ENCODE data around the gene GAS2L3. TPM values are rescaled to one million over a fixed set of nuclear protein-coding genes. Genes with fewer than 3 reads are reported as not detected.
"Not testable (repeated sequence)": the region's sequence is repeated elsewhere in the genome, so short reads cannot be mapped to it uniquely, and the experiment has no call there.

The GAS2L3 gene
- polyA plus RNA-seq, 3 donors: 0.53 to 1.6 (median 1.1) TPM

- no peak overlapping the region for H3K27ac Mint-ChIP-seq
- intact Hi-C loops (cut with micrococcal nuclease): no loop called here
Observed at GRCh38 chr12:100593490-100593889, 20.0 kb downstream of the GAS2L3 start.

GRCh38 chr12:100601626-100602025 is 28.1 kb downstream of the GAS2L3 start:
- no peak overlapping the region for H3K9ac ChIP-seq (ENCODE audit: insufficient read depth, low read length, poor library complexity, severe bottlenecking)
- no peak for TF ChIP-seq CTCF (IDR thresholded peaks at IDR 0.05)
- no peak overlapping the region for H3K27ac Mint-ChIP-seq
- intact Hi-C loops (cut with micrococcal nuclease): no loop called here
- no peak overlapping the region for H3K4me2 ChIP-seq (replicated peaks; ENCODE audit: extremely low read depth, low read length, poor library complexity, severe bottlenecking)
- peaks cover 12% of the 10 kb centered on the region for H3K4me1 Mint-ChIP-seq
- H3K4me3 Mint-ChIP-seq: no peak overlapping the region
- WGBS (ENCODE audit: insufficient coverage): no CpG with 5 or more reads among the region's 1 CpG
- no peak for DNase-seq
- H3K27ac ChIP-seq (ENCODE audit: low read depth in 1 of 2, low read length in 2 of 2): no peak overlapping the region
- H2AFZ ChIP-seq (ENCODE audit: insufficient read depth, low read depth, low read length, poor library complexity, severe bottlenecking): no peak overlapping the region
- no peaks in the 10 kb centered on the region for H4K20me1 ChIP-seq (ENCODE audit: insufficient read depth, low read length)
- no peaks in the 10 kb centered on the region for H3K27me3 Mint-ChIP-seq (ENCODE audit: low read depth in 3 of 3)
- H3K79me2 ChIP-seq (ENCODE audit: insufficient read depth, low read length): no peaks in the 10 kb centered on the region
- H3K27me3 ChIP-seq (ENCODE audit: control insufficient read depth in 2 of 2, insufficient read depth in 2 of 2, low read length in 2 of 2): no peaks in the 10 kb centered on the region
- H3K9me3 Mint-ChIP-seq: peaks cover 0 to 5% (median 0%) of the 10 kb centered on the region in 7 donors
- H3K36me3 ChIP-seq (replicated peaks in 1 of 2; ENCODE audit: control insufficient read depth in 1 of 2, insufficient read depth in 2 of 2, low read length in 2 of 2): peaks cover 0 to 9% of the 10 kb centered on the region in 2 donors
- H3K4me3 ChIP-seq (replicated peaks in 1 of 3; ENCODE audit: low read depth in 2 of 3, low read length in 3 of 3): no peak overlapping the region
- H3K36me3 Mint-ChIP-seq: peaks cover 11 to 44% of the 10 kb centered on the region in 2 donors
- peaks cover 6 to 10% of the 10 kb centered on the region in 2 donors for H3K4me1 ChIP-seq (ENCODE audit: control insufficient read depth in 1 of 2, insufficient read depth in 2 of 2, low read length in 2 of 2)
- H3K9me3 ChIP-seq (replicated peaks in 1 of 2; ENCODE audit: control insufficient read depth in 1 of 2, insufficient read depth in 1 of 2, low read length in 2 of 2): no peaks in the 10 kb centered on the region

More at GRCh38 chr12:100593490-100593889, 20.0 kb downstream of the GAS2L3 start:
- Histone ChIP-seq H3K36me3 (replicated peaks in 1 of 2; ENCODE audit: control insufficient read depth in 1 of 2, insufficient read depth in 2 of 2, low read length in 2 of 2) (no peaks in the 10 kb centered on the region), H3K4me3 (replicated peaks in 1 of 3; ENCODE audit: low read depth in 2 of 3, low read length in 3 of 3) (no peak overlapping the region), H3K27ac (ENCODE audit: low read depth in 1 of 2, low read length in 2 of 2) (no peak overlapping the region), H3K27me3 (ENCODE audit: control insufficient read depth in 2 of 2, insufficient read depth in 2 of 2, low read length in 2 of 2) (no peaks in the 10 kb centered on the region), H3K4me1 (ENCODE audit: control insufficient read depth in 1 of 2, insufficient read depth in 2 of 2, low read length in 2 of 2) (no peaks in the 10 kb centered on the region), H3K79me2 (ENCODE audit: insufficient read depth, low read length) (peaks cover 5% of the 10 kb centered on the region), H4K20me1 (ENCODE audit: insufficient read depth, low read length) (no peaks in the 10 kb centered on the region), H3K9me3 (replicated peaks in 1 of 2; ENCODE audit: control insufficient read depth in 1 of 2, insufficient read depth in 1 of 2, low read length in 2 of 2) (peaks cover 5 to 7% of the 10 kb centered on the region in 2 donors), H3K4me2 (replicated peaks; ENCODE audit: extremely low read depth, low read length, poor library complexity, severe bottlenecking) (no peak overlapping the region), H2AFZ (ENCODE audit: insufficient read depth, low read depth, low read length, poor library complexity, severe bottlenecking) (no peak overlapping the region), H3K9ac (ENCODE audit: insufficient read depth, low read length, poor library complexity, severe bottlenecking) (no peak overlapping the region)
- H3K4me3 Mint-ChIP-seq: no peak overlapping the region
- TF ChIP-seq CTCF (IDR thresholded peaks at IDR 0.05): no peak
- H3K4me1 Mint-ChIP-seq: no peaks in the 10 kb centered on the region
- H3K9me3 Mint-ChIP-seq: peaks cover 7 to 16% (median 12%) of the 10 kb centered on the region in 7 donors
- DNase-seq: no peak
- peaks cover 5 to 16% of the 10 kb centered on the region in 2 donors for H3K36me3 Mint-ChIP-seq
- no peaks in the 10 kb centered on the region for H3K27me3 Mint-ChIP-seq (ENCODE audit: low read depth in 3 of 3)
- 88% methylated on average over 1 of the region's 5 CpGs for WGBS (ENCODE audit: insufficient coverage)

GRCh38 chr12:100602997-100603396 is 29.5 kb downstream of the GAS2L3 start:
- peak in 2 of 3 donors; percentile 13 to 18 for DNase-seq
- H4K20me1 ChIP-seq (ENCODE audit: insufficient read depth, low read length); H3K4me3 ChIP-seq (replicated peaks in 1 of 3; ENCODE audit: low read depth in 2 of 3, low read length in 3 of 3); intact Hi-C loops (cut with micrococcal nuclease); H3K27ac ChIP-seq (ENCODE audit: low read depth in 1 of 2, low read length in 2 of 2); H3K79me2 ChIP-seq (ENCODE audit: insufficient read depth, low read length); H3K27me3 Mint-ChIP-seq (ENCODE audit: low read depth in 3 of 3); H3K9me3 Mint-ChIP-seq; H3K9me3 ChIP-seq (replicated peaks in 1 of 2; ENCODE audit: control insufficient read depth in 1 of 2, insufficient read depth in 1 of 2, low read length in 2 of 2); H3K4me3 Mint-ChIP-seq; H3K27me3 ChIP-seq (ENCODE audit: control insufficient read depth in 2 of 2, insufficient read depth in 2 of 2, low read length in 2 of 2); H3K9ac ChIP-seq (ENCODE audit: insufficient read depth, low read length, poor library complexity, severe bottlenecking); H3K36me3 ChIP-seq (replicated peaks in 1 of 2; ENCODE audit: control insufficient read depth in 1 of 2, insufficient read depth in 2 of 2, low read length in 2 of 2); H3K4me2 ChIP-seq (replicated peaks; ENCODE audit: extremely low read depth, low read length, poor library complexity, severe bottlenecking); H2AFZ ChIP-seq (ENCODE audit: insufficient read depth, low read depth, low read length, poor library complexity, severe bottlenecking): not testable (repeated sequence)
- Mint-ChIP-seq H3K27ac (peak overlapping the region in 3 of 7 donors; percentile 35 to 78 (median 66)), H3K36me3 (peaks cover 17 to 44% of the 10 kb centered on the region in 2 donors), H3K4me1 (peaks cover 22% of the 10 kb centered on the region)
- peaks cover 10 to 13% of the 10 kb centered on the region in 2 donors for H3K4me1 ChIP-seq (ENCODE audit: control insufficient read depth in 1 of 2, insufficient read depth in 2 of 2, low read length in 2 of 2)
- WGBS (ENCODE audit: insufficient coverage): no CpG with 5 or more reads among the region's 1 CpG
